Muscle layer of colon (tissue), 2 donors: Measurements from ENCODE around the gene CCDC127.
"Not testable (repeated sequence)": the region's sequence is repeated elsewhere in the genome, so short reads cannot be mapped to it uniquely, and the experiment has no call there.

Experiments used
- H3K27ac ChIP-seq: one replicate; pipeline ENCODE4 v1.7.0; 2013; ENCODE audit warnings: low read depth, mild to moderate bottlenecking, low read length, moderate library complexity
- H3K27me3 ChIP-seq, 2 donors: one replicate each; pipeline ENCODE4 v1.7.0; 2013; ENCODE audit warnings: low read length in 2 of 2, mild to moderate bottlenecking in 2 of 2; ENCODE audit not compliant: insufficient read depth in 2 of 2, control insufficient read depth in 1 of 2
- H3K36me3 ChIP-seq: one replicate; pipeline ENCODE4 v1.7.0; 2013; ENCODE audit warnings: mild to moderate bottlenecking, low read length; ENCODE audit not compliant: insufficient read depth
- H3K4me1 ChIP-seq: one replicate; pipeline ENCODE4 v1.7.0; 2013; ENCODE audit warnings: mild to moderate bottlenecking, low read length; ENCODE audit not compliant: insufficient read depth
- H3K4me3 ChIP-seq, 2 donors: one replicate each; pipeline ENCODE4 v1.7.0; 2013; ENCODE audit warnings: low read length in 2 of 2, low read depth in 1 of 2, mild to moderate bottlenecking in 1 of 2, moderate library complexity in 1 of 2
- H3K9ac ChIP-seq: one replicate; pipeline ENCODE4 v1.7.0; 2013; ENCODE audit warnings: low read length
- H3K9me3 ChIP-seq: one replicate; pipeline ENCODE4 v1.7.0; 2013; ENCODE audit warnings: mild to moderate bottlenecking, low read length
- donor health status: abdominal sarcoma.
- donor health status: Adenocarcinoma of cecum.

Gene CCDC127

GRCh38 chr5:167511-167910 lies 50.4 kb downstream of the CCDC127 start:
- Histone ChIP-seq H3K9me3 (no peaks in the 10 kb centered on the region), H3K9ac (no peak overlapping the region), H3K4me1 (no peaks in the 10 kb centered on the region), H3K4me3 (no peak overlapping the region), H3K36me3 (no peaks in the 10 kb centered on the region), H3K27me3 (no peaks in the 10 kb centered on the region), H3K27ac (no peak overlapping the region)

DNA sequence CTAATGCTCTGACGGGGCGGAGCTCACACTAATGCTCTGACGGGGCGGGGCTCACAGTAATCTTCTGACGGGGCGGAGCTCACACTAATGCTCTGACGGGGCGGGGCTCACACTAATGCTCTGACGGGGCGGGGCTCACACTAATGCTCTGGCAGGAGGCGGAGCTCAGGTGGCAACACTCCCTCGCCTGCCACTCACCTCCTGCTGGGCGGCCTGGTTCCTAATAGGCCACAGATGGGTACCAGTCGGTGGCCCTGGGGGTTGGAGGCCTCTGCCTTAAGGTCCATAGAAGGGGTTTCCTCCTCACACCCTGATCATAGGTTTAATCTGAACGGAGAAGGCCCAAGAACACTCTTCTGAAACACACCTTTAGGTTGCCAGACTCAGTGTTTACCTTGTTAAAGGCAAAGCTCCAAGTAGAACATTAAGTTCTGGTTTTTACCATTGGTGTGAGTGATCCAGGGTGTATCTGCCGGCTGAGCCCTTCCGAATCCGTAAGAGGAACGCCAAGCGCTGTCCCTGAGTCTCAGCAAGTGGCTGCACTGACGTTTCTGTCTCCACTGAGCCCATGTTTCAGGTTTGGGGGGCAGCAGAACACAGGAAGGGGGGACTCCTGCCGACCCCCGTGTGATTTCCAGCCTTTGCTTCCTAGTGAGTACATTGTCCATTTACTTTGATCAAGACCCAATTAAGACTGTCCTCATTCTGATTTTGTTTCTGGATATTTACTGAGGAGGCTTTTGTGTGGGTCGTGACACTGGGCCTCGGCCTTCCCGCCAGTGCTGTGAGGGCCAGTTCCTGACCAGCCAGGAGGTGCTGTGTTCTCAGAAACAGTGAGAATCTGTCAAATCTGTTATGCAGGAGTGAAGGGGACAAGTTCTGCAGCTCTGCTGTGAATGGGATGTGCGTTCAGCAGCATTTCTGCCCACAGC lies 51.2 kb downstream of the CCDC127 start:
- H3K27ac ChIP-seq = no peak overlapping the region
- H3K27me3 ChIP-seq = no peaks in the 10 kb centered on the region
- H3K4me3 ChIP-seq = no peak overlapping the region
- no peaks in the 10 kb centered on the region for H3K36me3 ChIP-seq
- no peak overlapping the region for H3K9ac ChIP-seq
- no peaks in the 10 kb centered on the region for H3K9me3 ChIP-seq
- no peaks in the 10 kb centered on the region for H3K4me1 ChIP-seq

DNA sequence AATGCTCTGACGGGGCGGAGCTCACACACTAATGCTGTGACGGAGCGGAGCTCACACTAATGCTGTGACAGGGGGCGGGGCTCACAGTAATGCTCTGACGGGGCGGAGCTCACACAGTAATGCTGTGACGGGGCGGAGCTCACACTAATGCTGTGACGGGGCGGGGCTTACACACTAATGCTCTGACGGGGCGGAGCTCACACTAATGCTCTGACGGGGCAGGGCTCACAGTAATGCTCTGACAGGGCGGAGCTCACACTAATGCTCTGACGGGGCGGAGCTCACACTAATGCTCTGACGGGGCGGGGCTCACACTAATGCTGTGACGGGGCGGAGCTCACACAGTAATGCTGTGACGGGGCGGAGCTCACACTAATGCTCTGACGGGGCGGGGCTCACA lies 53.2 kb downstream of the CCDC127 start:
- H3K9ac ChIP-seq, H3K4me3 ChIP-seq, H3K27me3 ChIP-seq, H3K4me1 ChIP-seq, H3K27ac ChIP-seq, H3K9me3 ChIP-seq, H3K36me3 ChIP-seq: not testable (repeated sequence)

DNA sequence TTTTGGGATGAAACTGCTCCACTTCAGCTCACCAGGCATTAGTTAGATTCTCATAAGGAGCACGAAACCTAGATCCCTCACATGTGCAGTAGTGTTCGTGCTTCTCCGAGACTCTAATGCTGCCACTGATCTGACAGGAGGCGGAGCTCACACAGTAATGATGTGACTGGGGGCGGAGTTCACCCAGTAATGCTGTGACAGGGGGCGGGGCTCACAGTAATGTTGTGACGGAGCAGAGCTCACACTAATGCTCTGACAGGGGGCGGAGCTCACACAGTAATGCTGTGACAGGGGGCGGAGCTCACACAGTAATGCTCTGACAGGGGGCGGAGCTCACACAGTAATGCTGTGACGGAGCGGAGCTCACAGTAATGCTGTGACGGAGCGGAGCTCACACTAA lies 53.7 kb downstream of the CCDC127 start:
- no peaks in the 10 kb centered on the region for H3K27me3 ChIP-seq
- H3K27ac ChIP-seq = no peak overlapping the region
- H3K4me3 ChIP-seq = no peak overlapping the region
- H3K4me1 ChIP-seq = no peaks in the 10 kb centered on the region
- H3K9me3 ChIP-seq = no peaks in the 10 kb centered on the region
- H3K36me3 ChIP-seq = no peaks in the 10 kb centered on the region
- H3K9ac ChIP-seq = no peak overlapping the region

DNA sequence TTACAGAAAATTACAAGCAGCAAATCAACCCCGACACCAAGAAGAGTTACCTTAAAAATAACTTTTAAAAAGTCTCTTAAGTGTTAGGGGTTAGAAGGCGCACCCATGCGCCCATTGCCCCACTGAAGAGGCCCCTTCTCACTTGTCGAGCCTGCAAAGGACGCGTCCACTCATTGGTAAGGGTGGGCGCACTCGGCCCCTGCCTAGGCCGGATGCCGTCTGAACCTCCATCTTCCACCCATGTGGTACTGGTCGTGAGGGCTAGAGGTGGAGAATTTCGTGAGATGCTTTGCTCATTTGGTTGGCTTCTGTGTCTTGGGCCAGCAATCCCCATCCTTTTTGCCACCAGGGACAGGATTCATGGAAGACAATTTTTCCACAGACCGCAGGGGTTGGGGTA lies 54.1 kb downstream of the CCDC127 start:
- Histone ChIP-seq H3K9me3 (no peaks in the 10 kb centered on the region), H3K9ac (no peak overlapping the region), H3K27me3 (no peaks in the 10 kb centered on the region), H3K4me3 (no peak overlapping the region), H3K36me3 (no peaks in the 10 kb centered on the region), H3K27ac (no peak overlapping the region), H3K4me1 (no peaks in the 10 kb centered on the region)

- Histone ChIP-seq H3K9me3 (no peaks in the 10 kb centered on the region), H3K27ac (no peak overlapping the region), H3K4me3 (no peak overlapping the region), H3K27me3 (peaks cover 0 to 4% of the 10 kb centered on the region in 2 donors), H3K36me3 (no peaks in the 10 kb centered on the region), H3K9ac (no peak overlapping the region), H3K4me1 (no peaks in the 10 kb centered on the region)
These were observed 54.7 kb downstream of the CCDC127 start for GRCh38 chr5:163338-163620.

DNA sequence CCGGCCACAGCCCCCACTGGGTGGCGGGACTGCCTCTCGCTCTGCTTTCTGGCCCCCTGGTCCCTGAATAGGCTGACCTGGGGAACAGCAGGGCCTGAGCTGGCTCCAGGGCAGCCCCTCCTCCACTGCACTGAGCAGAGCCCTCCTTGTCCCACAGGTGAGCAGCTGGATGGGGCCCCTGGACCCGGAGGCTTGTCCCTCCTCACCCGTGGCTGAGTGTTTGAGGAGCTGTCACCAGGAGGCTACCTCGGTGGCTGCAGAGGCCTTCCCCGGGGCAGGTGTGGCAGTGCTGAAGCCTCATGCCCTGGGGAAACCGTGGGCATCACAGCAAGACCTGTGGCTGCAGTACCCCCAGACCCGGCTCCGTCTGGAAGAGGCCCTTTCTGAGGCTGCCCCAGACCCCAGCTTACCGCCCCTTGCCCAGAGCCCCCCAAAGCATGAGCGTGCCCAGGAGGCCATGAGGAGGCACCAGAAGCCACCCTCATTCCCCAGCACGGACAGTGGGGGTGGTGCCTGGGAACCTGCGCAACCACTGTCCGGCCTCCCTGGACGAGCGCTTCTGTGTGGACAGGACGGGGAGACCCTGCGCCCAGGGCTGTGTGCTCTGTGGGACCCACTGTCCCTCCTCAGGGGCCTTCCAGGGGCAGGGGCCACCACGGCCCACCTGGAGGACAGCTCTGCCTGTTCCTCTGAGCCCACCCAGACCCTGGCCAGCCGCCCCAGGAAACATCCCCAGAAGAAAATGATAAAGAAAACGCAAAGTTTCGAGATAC lies 55.2 kb downstream of the CCDC127 start:
- no peaks in the 10 kb centered on the region for H3K9me3 ChIP-seq
- H3K27ac ChIP-seq = no peak overlapping the region
- H3K36me3 ChIP-seq = no peaks in the 10 kb centered on the region
- H3K4me1 ChIP-seq = no peaks in the 10 kb centered on the region
- H3K4me3 ChIP-seq = no peak overlapping the region
- H3K9ac ChIP-seq = no peak overlapping the region
- H3K27me3 ChIP-seq = peaks cover 0 to 4% of the 10 kb centered on the region in 2 donors

GRCh38 chr5:162190-162564 lies 55.8 kb downstream of the CCDC127 start:
- Histone ChIP-seq H3K27me3 (peaks cover 0 to 4% of the 10 kb centered on the region in 2 donors), H3K9me3 (no peaks in the 10 kb centered on the region), H3K36me3 (no peaks in the 10 kb centered on the region), H3K4me3 (no peak overlapping the region), H3K27ac (no peak overlapping the region), H3K4me1 (no peaks in the 10 kb centered on the region), H3K9ac (no peak overlapping the region)

DNA sequence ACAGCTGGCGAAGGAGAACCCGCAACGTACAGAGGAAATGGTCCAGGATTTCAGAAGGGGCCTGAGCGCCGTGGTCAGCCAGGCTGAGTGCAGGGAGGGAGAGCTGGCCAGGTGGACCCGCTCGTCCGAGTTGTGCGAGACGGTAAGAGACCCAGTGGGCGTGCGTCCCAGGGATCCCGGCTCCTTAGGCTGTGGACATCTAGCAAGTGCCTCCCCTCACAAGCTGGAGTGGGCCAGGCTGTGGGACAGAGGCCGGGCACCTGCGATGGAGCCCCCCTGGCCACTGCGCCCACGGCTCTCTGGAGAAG lies 56.2 kb downstream of the CCDC127 start:
- no peak overlapping the region for H3K4me3 ChIP-seq
- no peak overlapping the region for H3K27ac ChIP-seq
- H3K9me3 ChIP-seq = no peaks in the 10 kb centered on the region
- no peak overlapping the region for H3K9ac ChIP-seq
- no peaks in the 10 kb centered on the region for H3K36me3 ChIP-seq
- H3K27me3 ChIP-seq = peaks cover 0 to 4% of the 10 kb centered on the region in 2 donors
- no peaks in the 10 kb centered on the region for H3K4me1 ChIP-seq

- Histone ChIP-seq H3K9me3 (no peaks in the 10 kb centered on the region), H3K27ac (no peak overlapping the region), H3K36me3 (no peaks in the 10 kb centered on the region), H3K4me3 (no peak overlapping the region), H3K4me1 (no peaks in the 10 kb centered on the region), H3K27me3 (peaks cover 0 to 4% of the 10 kb centered on the region in 2 donors), H3K9ac (no peak overlapping the region)
These were observed 56.8 kb downstream of the CCDC127 start for GRCh38 chr5:160921-161802.

DNA sequence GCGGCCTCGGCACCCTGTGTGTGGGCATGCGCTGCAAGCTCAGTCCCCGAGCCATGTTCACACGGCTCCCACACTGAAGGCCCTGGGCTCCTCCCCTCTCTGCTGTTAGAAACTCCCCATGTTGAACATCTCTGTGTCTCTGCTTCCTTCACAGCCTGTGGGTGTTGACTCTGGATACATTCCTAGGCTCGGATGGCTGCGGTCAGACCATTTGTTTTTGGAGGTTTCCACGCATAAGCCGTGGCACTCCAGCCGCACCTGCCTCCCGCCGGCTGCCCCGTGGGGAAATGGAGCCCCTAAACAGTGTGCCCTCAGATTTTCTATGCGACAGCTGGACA lies 57.8 kb downstream of the CCDC127 start:
- no peaks in the 10 kb centered on the region for H3K36me3 ChIP-seq
- no peaks in the 10 kb centered on the region for H3K4me1 ChIP-seq
- H3K9ac ChIP-seq = no peak overlapping the region
- peaks cover 0 to 4% of the 10 kb centered on the region in 2 donors for H3K27me3 ChIP-seq
- H3K4me3 ChIP-seq = no peak overlapping the region
- no peak overlapping the region for H3K27ac ChIP-seq
- H3K9me3 ChIP-seq = no peaks in the 10 kb centered on the region
